ENCODE data around the gene TMEM182.

The TMEM182 gene, protein sequence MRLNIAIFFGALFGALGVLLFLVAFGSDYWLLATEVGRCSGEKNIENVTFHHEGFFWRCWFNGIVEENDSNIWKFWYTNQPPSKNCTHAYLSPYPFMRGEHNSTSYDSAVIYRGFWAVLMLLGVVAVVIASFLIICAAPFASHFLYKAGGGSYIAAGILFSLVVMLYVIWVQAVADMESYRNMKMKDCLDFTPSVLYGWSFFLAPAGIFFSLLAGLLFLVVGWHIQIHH

DNA sequence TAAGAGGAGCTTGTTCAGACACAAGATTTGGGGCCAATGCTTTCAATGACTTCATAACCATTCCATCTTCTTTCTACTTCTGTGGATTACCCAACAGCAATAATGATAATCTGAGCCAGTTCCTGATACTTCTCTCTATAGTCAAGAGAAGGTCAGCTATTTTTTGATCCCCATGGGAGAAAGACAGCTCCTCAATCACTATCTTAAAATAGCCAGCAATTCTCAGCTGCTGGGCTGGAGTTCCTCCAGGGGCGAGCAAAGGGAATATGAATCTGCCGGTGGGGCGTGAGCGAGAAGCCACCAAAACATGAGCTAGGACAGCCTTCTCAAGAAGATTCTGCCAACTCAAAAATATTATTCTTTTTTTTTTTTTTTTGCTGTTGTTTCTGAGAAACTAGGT, at the start of gene TMEM182:
Gene TMEM182 (plus strand): TSS at position 269 of the 400 bp plus-strand sequence. CDS start 187 bp downstream, outside the sequence.
- DNase-seq (ENCODE audit: low spot score) = no peak

DNA sequence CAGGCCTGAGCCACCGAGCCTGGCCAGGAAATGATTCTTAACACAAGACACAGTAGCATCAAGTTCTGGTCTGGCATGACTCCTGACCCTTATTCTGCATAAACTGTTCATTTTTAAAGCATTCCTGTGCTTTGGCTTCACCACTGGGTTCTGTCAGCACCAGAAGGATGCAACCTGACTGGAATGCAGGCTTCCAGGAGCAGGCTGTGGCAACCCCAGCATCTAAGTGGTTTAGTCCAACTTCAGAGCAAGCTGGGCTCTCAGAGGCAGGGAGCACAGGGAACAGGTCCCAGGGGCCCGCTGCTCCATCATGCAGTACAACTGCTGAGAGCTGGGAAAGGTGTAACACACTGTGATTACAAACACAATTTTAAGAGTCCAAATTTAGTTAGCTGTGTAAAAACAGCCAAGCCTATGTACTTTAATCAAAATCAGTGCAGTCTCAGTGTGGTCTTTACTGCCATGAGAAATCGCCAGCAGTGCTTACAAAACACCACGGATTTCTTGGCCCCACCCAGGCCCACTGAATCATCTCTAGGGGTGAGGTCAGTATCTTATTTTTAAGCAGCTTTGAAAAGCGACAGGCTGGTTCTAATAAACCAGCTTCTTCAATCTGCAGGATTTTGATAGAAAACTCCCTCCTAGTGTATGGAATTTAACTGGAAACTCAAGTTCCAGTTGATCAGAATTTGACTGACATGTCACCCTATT, 44.4 kb upstream of the TMEM182 start:
- peak; percentile 10 for DNase-seq (ENCODE audit: low spot score)

DNA sequence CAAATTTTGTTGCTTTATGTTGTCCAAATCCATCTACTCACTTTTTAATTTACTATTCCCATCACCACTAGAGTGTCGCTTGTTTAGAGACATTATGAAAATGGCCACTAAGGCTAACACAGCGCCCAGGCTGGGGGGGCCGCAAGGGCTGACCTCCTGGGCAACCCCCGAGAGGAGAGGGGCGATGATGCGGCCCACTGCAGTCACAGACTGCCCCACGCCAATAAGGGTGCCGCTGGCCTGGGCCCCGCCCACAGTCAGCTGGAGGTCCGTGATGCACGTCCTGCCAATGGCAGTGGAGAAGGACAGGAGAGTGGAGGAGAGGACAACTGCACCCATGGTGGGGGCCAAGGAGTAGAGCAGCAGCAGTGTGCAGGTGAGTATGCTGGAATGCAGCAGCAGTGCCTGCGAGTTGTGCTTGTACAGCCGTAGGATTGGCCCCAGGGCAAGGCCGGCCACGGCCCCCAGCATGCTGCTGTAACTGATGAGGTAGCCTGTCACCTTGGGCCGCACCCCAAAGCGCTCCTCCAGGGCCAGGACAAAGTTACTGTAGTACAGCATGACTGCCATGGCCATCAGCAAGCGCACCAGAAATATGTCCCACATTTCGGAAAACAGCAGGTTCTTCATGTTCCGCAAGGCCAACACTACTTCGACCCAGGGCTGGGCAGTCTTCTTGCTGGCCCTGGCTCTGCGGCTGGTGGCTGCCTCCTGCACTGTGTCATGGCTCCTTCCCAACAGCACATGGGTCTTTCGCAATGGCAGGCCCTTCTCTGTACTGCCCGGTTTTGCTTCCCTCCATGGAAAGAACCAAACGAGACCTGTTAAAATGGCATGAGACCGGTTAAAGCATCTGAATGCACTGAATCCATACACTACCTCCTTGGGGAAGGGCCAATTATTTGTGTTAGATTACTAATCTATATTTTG, 43.2 kb upstream of the TMEM182 start:
- no peak for DNase-seq (ENCODE audit: low spot score)

DNA sequence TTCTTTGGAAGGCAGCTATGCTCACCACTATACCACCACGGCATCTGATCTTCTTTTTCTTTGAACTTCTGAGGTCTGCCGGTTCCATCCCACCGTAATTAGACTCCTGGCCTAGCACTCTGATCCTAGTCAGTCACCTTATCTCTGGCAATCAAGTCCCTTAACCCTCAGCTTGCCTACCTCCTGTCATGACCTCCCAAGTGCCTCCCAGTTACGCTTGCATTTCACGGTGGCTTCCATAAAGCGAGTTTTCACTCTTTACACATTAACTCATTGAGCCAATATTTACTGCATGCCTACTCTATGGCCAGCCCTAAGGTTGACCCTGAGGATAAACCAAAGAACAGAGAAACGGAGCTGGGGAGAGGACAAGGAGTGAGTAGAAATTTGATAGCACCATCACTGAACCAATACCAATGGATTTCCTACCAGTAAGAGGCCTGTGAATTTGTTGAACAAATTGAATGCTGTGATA, 37.8 kb upstream of the TMEM182 start:
- no peak for DNase-seq (ENCODE audit: low spot score)

DNA sequence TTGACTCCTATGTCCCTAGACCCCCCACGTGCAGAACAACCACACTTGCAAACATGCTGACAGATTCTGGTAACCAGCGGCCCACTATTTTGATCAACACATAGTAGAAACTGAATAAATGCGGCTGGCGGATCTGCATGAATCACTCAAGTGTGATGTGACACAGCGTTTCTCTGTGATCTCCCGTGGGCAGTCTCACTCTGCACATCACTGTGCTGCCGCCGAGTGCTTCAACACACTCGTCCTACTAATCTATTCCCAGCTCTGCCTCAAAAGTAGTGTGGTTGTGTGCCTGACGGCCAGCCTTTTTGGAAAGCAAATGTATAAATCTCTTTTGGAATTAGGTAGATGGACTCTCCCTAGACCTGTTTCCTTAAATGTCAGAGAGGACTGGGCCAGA, 37.3 kb upstream of the TMEM182 start:
- no peak for DNase-seq (ENCODE audit: low spot score)

DNA sequence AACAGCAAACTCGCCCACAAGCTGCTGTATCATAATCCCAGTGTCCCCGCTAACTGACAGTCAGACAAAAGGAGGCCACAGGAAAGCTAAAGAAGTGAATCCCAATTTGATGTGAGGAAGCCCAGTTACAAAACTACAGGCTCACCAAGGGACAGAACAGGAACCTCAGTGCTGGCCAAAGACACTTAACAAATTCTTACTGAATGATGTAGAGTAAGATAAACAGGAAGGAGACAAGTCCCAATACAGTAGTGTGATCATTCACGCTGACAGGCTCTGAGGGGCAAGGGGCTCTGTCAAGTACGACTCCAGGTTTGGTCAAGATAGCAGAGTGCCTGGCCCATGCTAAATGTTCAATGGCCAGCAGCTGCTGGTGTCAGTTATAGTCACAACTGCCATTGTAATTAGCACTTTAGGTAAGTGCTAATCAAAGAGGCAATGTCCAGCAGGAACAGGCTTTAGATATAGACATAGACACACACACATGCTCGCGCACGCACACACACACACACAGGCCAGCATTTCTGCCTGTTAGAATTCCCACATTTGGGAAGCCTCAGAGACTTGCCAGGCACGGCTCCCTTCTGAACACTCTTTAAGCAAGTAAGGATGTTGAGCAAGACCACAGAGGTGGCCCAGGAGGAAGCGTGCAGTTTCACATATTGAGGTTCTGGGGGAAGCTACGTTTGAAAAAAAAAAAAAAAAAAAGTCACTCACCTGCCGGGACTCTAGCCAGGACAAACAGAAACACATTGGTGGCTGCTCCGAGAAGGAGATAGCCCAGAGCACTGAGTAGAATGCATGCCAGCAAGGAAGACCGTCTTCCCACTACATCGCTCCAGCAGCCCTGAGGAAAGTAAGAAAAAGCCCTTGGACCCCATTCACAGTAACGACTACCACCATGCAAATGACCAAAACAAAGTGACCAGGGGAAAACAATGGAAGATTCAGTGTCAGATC, 35.4 kb upstream of the TMEM182 start:
- DNase-seq (ENCODE audit: low spot score) = no peak

DNA sequence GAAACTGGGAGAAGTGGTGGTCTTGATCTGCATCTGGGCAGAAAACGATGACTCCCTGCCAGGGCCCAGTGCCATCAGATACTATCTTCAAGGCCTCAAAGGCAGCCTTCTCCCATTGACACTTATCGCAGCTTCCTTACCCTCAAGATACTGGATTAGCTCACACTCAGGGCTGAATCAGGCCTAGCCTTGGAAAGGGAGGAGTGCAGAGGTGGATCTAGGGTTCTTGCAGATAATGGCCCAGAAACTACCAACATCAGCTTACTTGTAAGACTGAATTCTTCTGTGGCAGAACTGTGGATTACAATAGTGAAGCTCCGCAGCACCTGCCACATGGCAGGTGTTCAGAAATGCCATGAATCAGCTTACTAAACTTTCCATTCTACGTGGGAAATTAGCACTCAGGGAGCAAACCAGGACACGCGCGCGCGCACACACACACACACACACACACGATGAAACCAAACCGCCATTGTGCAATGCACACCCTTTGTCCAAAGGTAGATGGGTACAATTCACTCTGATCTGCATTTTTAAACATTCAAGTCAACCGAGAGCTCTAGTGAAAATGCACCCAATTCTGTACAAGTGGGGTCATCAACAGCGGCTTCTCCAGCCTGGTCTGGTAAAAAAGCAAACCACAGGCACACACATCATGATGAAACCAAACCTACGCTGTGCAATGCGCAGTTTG, 26.3 kb upstream of the TMEM182 start:
- peak; percentile 53 for DNase-seq (ENCODE audit: low spot score)

DNA sequence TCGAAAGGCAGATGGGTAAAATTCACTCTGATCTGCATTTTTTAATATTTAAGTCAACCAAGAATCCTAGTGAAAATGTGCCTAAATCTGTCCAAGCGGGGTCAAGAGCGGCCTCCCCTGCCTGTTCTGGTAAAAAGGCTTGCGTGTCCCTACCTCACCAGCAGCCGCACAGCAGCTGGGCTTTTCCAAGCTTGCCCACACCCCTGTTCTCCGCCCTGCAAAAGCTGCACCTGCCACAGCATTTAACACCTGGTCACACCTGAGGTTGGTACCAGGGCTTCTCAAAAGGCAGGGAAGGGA, 25.8 kb upstream of the TMEM182 start:
- DNase-seq (ENCODE audit: low spot score) = peak; percentile 45

DNA sequence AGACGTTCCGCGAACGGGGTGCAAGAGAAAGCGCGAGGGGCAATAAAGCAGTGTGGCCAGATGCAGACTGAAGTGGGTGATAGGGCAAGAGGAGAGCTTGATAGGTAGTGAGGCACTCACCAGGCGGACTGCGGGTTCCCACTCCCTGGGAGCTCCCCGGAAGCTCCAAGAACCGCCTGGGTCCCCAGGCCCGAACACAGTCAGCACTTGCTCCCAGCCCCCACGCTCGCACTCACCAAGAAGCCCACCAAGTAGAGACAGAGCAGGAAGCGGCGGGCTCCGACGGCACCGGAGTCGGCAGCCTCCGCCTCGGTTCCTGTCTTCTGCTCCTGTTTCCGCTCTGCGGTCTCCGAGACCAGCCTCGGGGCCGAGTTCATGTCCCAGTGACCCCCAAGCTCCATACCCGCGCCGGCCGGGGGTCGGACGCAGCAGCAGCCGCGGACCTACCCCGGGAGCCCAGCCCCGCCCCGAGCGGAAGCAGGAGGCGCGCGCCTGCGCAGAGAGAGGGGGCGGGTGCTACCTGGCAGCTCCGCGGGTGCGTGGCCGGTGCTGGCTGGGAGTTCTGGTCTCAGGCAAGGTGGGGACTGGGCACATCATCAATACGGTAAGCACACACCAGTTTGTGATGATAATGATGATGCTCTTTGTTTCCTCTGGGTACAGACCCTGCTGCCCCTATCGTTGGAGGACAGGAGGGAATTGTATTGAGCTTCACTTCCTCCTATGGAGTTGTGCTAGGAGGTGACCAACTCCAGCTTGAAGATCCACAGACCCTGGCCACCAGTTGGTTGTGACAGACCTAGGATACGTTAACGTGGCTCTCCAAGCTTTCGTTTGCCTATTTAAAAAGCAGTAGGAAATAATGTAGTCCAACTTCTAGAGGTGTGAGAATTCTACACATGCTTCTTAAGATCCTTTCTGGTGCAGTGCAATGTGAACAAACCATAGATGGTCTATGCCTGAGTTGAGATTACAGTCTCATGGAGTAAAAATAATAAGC, 25.1 kb upstream of the TMEM182 start:
- peak; percentile 79 for DNase-seq (ENCODE audit: low spot score)

DNA sequence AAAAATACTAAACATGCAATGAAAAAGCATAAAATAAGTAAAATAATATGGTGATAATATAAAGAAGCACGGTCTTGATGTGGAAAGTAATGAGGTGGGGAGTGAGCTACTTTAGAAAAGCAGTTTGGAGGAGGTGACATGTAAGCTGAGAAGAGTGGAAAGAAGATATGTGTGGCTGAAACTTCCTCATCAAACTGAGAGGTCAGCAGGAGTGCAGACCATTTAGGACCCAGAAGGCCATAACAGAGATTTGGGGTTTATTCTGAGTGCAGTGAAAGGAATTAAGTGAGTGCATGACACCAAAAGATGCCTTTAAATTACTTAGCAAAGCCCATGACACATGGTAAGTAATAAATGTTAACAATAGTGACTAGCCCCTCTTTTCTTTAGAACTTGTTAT, 24.4 kb upstream of the TMEM182 start:
- no peak for DNase-seq (ENCODE audit: low spot score)

DNA sequence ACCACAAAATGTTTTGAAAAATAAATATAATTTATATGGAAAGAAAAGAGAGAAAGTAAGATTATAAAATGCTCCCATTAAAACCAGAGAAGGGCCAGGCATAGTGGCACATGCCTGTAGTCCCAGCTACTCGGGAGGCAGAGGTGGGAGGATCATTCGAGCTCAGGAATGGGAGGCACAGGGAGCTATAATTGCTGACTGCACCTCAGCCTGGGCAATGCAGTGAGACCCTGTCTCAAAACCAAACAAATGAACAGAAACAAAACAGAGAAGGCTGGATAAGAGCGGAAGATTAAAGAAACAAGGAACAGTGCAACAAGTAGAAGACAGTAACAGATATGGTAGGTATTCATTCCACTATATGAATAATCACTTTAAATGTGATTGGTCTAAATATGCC, 18.6 kb upstream of the TMEM182 start:
- DNase-seq (ENCODE audit: low spot score) = no peak

DNA sequence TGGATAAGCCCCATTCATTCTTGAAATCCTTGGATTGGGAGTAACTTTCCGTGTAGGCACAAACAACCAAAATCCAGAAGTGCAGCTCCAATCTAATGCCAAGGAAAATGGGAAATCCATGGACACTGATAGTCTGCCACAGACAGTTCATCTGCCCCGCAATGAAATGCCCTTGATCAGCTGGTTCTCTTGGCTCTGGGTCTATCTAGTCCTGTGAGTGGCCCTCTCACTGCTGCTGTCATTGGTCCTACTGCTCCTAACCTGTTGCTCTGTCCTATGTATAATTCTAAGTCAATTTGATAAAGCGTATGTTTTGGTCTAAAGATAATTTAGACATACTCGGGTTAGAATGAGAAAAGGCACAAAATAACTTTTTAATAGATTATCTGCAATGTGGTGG, 13.7 kb upstream of the TMEM182 start:
- DNase-seq (ENCODE audit: low spot score) = no peak

DNA sequence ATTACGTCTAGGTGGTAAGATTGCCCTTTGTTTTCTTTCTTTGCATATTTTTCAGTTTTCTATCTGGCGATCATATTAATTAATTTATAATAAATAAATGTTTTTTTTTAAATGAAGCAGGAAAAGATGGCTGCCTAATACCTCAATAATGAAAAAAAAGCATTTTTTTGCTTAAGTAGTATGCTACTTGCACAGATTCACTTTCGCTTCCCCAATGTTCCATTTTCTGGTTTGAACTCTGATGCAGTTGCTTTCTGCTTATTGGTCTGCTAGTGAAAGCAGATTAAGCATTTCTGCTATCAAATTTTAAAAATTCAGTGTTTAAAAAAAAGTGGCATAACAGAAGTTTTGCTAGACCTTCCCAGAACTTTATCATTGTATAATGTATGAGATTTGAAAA, 11.9 kb upstream of the TMEM182 start:
- DNase-seq (ENCODE audit: low spot score) = no peak

DNA sequence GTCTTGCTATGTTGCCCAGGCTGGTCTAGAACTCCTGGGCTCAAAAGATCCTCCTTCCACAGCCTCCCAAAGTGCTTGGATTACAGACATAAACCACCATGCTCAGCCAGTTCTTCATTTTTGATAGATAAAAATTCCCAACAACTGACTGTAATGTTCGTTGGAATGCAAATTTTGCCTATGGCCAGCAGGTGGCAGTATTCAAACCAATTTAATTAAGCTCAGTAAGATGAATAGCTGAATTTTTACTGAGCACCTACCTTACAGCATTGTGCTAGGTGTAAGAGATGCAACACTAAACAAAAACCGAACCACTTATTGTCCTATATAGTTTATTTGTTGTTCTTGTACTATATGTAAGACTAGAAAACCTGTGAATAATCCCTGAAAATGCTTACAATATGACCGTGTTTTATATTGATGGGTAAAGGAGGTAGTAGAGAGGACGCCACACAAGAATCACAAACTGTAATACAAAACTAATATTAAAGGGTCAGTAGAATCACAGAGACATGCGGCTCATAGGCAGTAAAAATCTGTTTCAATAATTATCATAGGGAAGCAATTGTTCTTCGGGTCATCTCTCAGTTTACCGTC, 8.2 kb upstream of the TMEM182 start:
- peak; percentile 64 for DNase-seq (ENCODE audit: low spot score)

DNA sequence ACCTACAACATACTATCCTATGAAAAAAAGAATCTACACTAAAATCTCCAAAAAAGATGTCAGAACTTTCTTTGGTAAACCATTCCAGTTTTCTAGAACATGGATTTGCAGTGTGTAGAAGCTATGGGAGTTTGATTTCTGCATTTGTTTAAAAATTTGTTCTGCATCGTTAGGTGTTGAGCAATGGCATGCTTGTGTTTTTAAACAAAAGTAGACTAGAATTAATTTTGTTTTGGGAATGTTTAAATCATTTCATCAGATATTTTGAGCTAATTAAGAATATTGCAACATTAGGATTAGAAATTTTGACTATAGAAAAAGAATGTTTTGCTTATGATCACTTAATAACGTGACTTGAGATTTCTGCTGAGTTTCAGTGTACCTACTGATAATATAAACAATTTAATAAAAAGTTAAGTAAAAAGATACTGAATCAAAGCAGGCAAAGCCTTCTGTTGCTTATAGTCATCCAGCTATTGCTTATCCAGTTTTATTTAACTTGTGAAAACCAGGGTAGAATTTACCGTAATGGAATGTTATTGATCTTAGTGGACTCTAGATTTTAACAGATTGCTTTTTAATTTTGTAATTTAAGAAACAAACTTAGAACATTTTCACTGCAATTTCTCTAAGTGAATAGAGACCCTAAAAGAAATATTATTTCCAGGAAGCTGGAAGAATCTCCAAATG, 7.2 kb upstream of the TMEM182 start:
- DNase-seq (ENCODE audit: low spot score) = no peak

DNA sequence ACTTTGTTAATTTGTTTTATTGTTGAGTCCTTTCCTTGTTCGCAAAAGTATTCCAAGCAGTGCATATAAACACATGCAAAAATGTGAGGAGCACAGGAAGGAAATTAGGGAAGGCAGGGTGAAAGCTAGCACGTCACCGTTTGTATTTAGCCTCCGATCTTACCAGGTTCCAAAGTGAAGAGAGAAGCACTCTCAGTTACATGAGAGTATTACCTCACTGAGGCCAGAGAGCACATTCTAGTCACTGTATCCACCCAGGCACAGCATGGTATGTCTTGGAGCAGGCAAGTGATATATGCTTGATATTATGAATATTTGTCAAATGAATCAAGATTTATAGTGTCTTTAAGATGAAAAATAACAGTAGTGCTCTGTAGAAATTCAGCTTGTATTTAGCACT, 6.5 kb upstream of the TMEM182 start:
- DNase-seq (ENCODE audit: low spot score) = no peak

DNA sequence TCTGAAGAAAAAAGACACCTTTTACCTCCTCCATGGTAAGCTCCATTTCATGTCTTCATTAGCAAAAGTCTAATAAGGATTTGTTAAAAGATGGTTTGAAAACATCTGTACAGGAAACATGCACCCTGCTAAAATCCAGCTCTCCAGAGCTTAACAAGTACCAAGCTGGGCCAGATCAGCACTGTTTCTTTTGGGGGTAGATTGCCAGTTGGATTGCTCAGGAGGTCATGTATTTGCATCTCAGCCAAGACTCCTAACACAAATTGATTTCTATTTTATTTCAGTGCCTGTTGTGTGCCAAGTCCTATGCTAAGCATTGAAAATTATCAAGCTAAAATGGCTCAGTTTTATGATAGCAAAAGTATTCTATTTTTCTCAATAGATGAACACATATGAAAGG, 3.4 kb upstream of the TMEM182 start:
- DNase-seq (ENCODE audit: low spot score) = no peak

DNA sequence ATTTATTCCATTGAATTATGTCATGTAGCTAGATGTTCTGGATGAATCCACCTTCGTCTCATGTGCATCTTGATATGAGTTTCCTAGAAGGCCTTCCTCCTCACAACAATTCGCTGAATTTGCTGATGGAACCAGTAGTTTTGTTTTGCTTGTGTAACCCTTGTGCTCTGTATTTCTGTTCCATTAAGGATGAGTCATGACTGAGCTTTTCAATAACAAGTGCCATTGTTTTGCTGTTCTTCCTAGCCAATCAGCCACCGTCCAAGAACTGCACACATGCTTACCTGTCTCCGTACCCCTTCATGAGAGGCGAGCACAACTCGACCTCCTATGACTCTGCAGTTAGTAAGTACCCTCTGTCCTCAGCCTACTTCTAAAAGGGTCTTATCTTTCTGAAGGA, 2.3 kb downstream of the TMEM182 start:
- no peak for DNase-seq (ENCODE audit: low spot score)

DNA sequence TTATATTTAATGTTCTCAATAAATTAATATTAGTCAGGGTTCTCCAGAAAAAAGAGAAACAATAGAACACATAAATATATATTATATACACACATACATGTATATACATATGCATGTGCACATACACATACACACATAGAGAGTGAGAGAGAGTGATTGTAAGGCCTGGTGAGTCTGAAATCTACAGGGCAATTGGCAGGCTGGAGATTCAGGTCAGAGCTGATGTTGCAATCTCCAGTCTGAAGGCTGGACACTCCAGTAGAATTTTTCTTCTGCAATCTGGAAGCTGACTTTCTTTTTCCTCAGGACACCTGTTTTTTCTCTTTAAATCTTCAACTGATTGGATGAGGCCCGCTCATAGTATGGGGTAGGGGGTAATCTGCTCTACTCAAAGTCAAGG, 3.2 kb downstream of the TMEM182 start:
- no peak for DNase-seq (ENCODE audit: low spot score)
